Stimulated activated CD4-positive, alpha-beta T cell treated with anti-CD3 and anti-CD28 coated beads, Interleukin-15, amount 100 ng/mL, for 24 hours (primary cell): ENCODE data around the gene YWHAQ.

Experiments
- DNase-seq: peaks from one replicate; pipeline ENCODE4 v3.0.0-alpha.2; 2020

Gene YWHAQ

DNA sequence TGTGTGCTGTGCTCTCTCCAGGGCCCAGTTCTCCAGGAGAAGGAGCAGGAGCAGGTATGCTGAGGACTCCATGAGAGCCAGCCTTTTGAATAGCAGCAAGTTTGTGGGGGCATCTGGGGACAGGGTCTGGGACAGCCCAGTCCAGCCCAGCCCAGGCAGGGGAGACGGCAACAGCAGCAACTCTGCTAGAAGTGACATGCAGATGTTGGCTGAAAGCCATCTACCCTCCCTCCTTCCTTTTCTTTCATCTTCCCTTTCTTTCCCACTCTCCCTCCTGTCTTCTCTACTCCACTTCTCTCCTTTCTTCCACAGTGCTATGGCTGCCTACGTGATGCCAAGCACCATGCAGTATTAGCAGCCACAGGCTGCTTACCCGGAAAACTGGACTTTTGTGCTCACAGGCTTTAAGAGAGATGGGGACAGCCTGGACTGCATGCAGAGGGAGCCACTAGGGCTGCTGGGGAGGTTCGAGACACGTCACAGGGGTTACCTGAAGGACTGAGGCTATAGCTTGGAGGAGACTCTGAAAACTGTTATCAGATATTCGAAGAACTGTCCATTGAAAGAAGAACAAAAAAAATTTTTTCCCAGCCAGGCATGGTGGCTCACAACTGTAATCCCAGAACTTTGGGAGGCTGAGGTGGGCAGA, 23.8 kb upstream of the YWHAQ start:
- no peak for DNase-seq

- DNase-seq = no peak
Observed at GRCh38 chr2:9653485-9654271, 22.9 kb upstream of the YWHAQ start.

GRCh38 chr2:9652898-9653479, 22.2 kb upstream of the YWHAQ start:
- no peak for DNase-seq

GRCh38 chr2:9652267-9652666, 21.5 kb upstream of the YWHAQ start:
- DNase-seq = no peak

- DNase-seq = no peak
Observed at GRCh38 chr2:9650119-9650821, 19.5 kb upstream of the YWHAQ start.

- no peak for DNase-seq
Observed at GRCh38 chr2:9649261-9649660, 18.5 kb upstream of the YWHAQ start.

DNA sequence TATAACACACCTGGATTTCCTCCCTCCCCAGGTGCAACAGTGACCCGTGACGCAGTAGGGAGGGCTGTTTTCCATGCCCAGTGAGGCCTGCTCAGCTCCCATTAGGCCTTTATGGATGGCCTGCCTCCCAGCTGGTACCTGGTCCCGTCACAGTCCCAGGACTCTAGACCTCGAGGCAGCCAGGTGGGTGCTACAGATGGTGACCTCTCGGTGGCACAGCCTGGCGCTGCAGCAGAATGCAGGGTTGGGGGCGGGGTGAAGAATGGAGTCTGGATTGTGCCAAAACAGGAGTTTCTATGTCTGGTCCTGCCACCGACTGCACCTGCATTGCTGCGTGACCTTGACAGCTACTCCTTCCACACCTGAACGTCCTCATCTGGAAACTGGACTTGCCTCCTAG, 18.0 kb upstream of the YWHAQ start:
- DNase-seq = no peak

GRCh38 chr2:9647884-9648283, 17.1 kb upstream of the YWHAQ start:
- DNase-seq = no peak

DNA sequence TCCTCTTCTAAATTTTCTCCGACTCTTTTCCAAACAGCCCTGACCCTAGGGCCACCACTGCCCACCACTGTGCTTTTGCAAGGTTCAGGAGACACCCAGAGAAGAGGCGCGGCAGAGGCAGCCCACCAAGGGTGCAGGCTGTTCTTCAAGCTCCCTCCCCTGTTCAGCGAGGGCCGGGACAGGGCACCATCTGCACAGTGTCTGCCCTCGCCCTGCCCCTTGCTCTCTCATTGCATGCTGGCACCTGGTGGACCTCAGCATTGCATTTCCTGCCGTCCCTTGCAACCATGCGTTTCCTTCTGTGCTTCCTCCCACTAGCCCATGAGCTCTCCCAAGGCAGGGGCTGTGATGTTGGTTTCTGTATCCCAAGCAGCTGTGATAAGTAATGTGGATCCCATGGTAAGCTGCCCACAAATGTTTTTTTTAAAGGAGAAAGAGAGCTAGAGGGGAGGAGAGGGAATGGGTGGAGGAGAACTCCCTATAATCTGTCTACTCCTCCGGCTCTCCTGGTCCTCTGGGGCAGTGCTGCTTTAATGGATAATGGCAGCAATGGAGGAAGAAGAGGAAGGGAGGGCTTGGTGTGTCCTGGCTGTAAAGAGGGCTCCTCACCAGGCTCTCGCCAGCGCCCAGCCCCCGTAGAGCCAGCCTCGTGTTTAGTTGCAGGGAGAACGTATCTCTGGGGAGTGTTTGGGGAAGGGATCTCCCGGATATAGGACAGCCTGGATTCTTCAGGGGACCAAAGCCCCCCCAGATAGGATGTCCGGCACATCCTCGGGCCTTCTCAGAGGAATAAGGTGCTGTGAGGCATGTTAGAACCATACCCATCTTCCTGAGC, 15.6 kb upstream of the YWHAQ start:
- no peak for DNase-seq

DNA sequence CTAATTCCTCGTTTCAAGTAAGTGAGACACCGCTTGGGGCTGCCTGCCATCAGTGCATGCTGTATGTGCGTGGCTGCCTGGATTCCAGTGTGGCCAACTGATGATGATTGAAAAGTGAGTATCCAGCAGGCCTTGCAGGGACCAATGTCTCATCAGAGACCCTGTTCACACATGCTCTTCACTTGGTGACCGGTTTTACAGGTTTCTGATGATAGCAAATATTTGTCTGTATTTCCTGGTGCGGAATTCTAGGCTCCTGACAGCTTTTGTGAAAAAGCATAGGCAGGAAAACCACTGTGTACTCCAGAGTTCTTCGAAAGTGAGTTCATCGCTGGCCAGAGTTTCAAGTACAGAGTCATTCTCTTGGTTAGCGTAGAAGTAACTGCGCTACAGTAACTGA, 13.8 kb upstream of the YWHAQ start:
- DNase-seq = no peak

- DNase-seq = no peak
Observed at GRCh38 chr2:9644021-9644420, 13.2 kb upstream of the YWHAQ start.

DNA sequence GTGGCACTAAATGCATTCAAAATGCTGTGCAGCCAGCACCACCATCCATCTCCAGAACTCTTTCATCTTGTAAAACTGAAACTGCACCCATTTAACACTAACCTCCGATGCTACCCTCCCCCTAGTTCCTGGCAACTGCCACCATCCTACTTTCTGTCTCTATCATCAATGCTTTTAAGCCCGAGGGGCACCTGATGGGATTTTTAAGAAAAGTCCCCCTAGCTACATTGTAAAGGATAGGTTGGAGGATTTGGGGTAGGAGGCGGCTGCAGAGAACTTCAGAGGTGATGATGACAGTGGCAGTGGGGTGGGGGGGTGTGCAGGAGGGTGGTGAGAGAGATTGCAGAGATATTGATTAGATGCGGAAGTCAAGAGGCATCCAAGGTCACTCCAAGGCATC, 10.8 kb upstream of the YWHAQ start:
- peak; percentile 47 for DNase-seq

- no peak for DNase-seq
Observed at GRCh38 chr2:9640403-9641104, 9.8 kb upstream of the YWHAQ start.

GRCh38 chr2:9639740-9640343, 9.0 kb upstream of the YWHAQ start:
- no peak for DNase-seq

GRCh38 chr2:9639000-9639602, 8.3 kb upstream of the YWHAQ start:
- no peak for DNase-seq

GRCh38 chr2:9638532-9638931, 7.7 kb upstream of the YWHAQ start:
- no peak for DNase-seq

- DNase-seq = no peak
Observed at GRCh38 chr2:9637330-9637729, 6.5 kb upstream of the YWHAQ start.

DNA sequence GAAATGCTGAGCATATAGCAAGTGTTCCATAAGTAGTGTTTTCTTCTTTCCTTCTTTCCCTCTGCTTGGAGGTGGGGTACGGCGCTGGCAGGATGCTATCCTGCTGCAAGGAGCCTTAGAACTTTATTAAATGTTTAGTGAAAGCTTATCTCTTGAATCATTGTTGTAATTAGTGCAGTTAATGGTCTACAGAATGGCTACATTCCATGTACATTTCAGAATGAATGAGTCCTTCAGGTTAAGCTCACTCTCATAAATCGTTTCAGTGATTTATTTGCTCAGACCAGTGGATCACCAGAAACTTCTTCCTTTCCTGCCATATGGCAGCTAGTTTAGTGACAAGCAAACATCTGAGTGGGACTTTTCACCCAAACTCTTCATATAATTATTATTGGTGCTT, 3.3 kb upstream of the YWHAQ start:
- no peak for DNase-seq

DNA sequence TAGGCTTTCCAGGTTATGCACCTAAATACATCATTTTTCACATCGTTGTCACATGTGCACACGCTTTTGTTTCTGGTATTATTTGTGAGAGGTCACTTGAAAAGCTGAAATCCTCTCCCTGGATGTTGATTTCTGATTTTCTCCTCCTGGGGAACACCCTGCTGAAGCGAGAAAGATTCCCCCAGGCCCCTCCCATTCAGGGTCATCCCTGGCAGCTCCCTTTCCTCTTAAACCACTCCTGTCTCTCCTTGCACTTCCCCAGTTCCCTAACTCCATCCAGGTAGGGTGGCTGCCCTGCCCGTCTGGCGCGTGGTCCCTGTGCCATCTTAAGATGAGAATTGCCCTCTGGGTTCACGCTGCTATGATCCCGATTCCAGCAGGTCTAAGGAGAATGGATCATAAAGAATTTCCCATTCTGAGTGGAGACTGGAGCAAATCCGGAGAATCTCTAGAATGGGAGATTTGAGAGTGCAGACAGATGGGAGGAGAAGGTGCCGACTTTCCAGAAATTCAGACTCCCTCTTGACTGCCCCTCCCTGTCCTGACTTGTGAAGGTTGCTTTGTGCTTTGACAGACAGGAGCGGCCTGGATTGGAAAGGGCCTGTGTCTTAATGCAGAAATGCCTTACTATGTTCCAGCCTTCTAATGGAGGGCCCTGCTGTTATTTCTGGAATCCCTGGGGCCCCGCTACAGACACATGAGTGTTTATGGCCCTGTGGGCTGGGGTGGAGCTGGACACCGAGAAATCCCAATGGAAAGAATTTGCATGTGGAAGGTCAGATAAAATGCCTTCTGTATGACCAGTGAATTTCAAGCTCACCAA, 1.3 kb upstream of the YWHAQ start:
- no peak for DNase-seq

- no peak for DNase-seq
Observed at GRCh38 chr2:9631553-9631819, 689 bp upstream of the YWHAQ start.
